Omental fat pad (tissue), 4 donors: Measurements from ENCODE around the gene NBPF11. TPM values are rescaled to one million over a fixed set of nuclear protein-coding genes. Genes with fewer than 3 reads are reported as not detected.
"Not testable (repeated sequence)": the region's sequence is repeated elsewhere in the genome, so short reads cannot be mapped to it uniquely, and the experiment has no call there.

Experiments
- ATAC-seq: fragments of 150-250 bp; one replicate; pipeline ENCODE4 v1.9.1; 2016; ENCODE audit warnings: mild to moderate bottlenecking, moderate library complexity; ENCODE audit not compliant: low FRiP score
- DNase-seq: peaks from one replicate; pipeline ENCODE4 v3.0.0-alpha.2; 2019; ENCODE audit warnings: low spot score
- CTCF ChIP-seq, 3 donors: fragments of 450-650 bp; IDR thresholded peaks; one replicate each; pipeline ENCODE4 v1.5.1; 2016 to 2017; ENCODE audit warnings: antibody characterized with exemption in 3 of 3, mild to moderate bottlenecking in 3 of 3, moderate library complexity in 2 of 3
- total RNA-seq, 4 donors: library from RNA; depleted of rRNA; stranded (reverse); fragments of >200 nt; gene quantifications; one replicate each; pipeline ENCODE4 v1.1.0, GENCODE V29; 2016

The NBPF11 gene
- 10 to 100 TPM in 1 of 4 donors, 1 to 10 TPM in 3; 5.6 to 13.7 (median 8.0) TPM for total RNA-seq

- DNase-seq = peak; percentile 48
- peak; percentile 96 for ATAC-seq
These were observed at the start of gene NBPF11 for GRCh38 chr1:148151911-148152656. NBPF11 (minus strand) TSS chr1:148152281; CDS start chr1:148127003, 25,278 bp downstream.

- not testable (repeated sequence) for DNase-seq, ATAC-seq
These were observed 45.3 kb upstream of the NBPF11 start for GRCh38 chr1:148197396-148197795.

GRCh38 chr1:148196949-148197348 lies 44.9 kb upstream of the NBPF11 start:
- not testable (repeated sequence) for ATAC-seq, DNase-seq

- DNase-seq, ATAC-seq: not testable (repeated sequence)
These were observed 43.0 kb upstream of the NBPF11 start for GRCh38 chr1:148195115-148195514.

GRCh38 chr1:148188768-148189167 lies 36.7 kb upstream of the NBPF11 start:
- not testable (repeated sequence) for ATAC-seq, DNase-seq

GRCh38 chr1:148178682-148179081 lies 26.6 kb upstream of the NBPF11 start:
- not testable (repeated sequence) for DNase-seq, ATAC-seq

GRCh38 chr1:148175414-148175813 lies 23.3 kb upstream of the NBPF11 start:
- DNase-seq, ATAC-seq: not testable (repeated sequence)

GRCh38 chr1:148171995-148172394 lies 19.9 kb upstream of the NBPF11 start:
- not testable (repeated sequence) for DNase-seq, ATAC-seq

GRCh38 chr1:148166558-148167492 lies 14.7 kb upstream of the NBPF11 start:
- ATAC-seq (no peak), DNase-seq (no peak)
- TF ChIP-seq CTCF (IDR thresholded peaks at IDR 0.05) = no peak

GRCh38 chr1:148162363-148162762 lies 10.3 kb upstream of the NBPF11 start:
- TF ChIP-seq CTCF (IDR thresholded peaks at IDR 0.05) = no peak
- ATAC-seq (no peak), DNase-seq (no peak)

- TF ChIP-seq CTCF (IDR thresholded peaks at IDR 0.05) = no peak
- ATAC-seq (no peak), DNase-seq (no peak)
These were observed 9.2 kb upstream of the NBPF11 start for GRCh38 chr1:148161053-148161901.
